HG02642 (cell line): ENCODE data around the gene HES5.

Source experiments
- ATAC-seq: cut with Tn5 transposase; IDR thresholded peaks from one replicate; pipeline ENCODE4 v1.9.1; 2021; ENCODE audit warnings: mild to moderate bottlenecking; ENCODE audit not compliant: unreplicated experiment, poor library complexity

Gene HES5

DNA sequence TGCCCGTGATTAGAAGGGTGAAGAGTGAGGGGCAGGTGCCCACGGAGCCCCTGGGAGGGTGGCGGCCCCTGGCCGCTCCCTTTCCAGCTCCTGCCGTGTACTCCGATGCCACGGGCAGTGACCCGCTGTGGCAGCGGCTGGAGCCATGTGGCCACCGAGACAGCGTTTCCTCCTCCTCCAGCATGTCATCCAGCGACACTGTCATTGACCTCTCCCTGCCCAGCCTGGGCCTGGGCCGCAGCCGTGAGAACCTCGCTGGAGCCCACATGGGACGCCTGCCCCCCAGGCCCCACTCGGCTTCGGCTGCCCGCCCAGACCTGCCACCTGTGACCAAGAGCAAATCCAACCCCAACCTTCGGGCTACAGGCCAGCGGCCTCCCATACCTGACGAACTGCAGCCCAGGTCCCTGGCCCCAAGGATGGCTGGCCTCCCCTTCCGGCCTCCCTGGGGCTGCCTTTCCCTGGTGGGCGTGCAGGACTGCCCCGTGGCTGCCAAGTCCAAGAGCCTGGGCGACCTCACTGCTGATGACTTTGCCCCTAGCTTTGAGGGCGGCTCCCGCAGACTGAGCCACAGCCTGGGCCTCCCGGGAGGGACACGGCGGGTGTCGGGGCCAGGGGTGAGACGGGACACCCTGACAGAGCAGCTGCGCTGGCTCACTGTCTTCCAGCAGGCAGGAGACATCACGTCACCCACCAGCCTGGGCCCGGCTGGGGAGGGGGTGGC, 25.7 kb downstream of the HES5 start:
- ATAC-seq = no peak

DNA sequence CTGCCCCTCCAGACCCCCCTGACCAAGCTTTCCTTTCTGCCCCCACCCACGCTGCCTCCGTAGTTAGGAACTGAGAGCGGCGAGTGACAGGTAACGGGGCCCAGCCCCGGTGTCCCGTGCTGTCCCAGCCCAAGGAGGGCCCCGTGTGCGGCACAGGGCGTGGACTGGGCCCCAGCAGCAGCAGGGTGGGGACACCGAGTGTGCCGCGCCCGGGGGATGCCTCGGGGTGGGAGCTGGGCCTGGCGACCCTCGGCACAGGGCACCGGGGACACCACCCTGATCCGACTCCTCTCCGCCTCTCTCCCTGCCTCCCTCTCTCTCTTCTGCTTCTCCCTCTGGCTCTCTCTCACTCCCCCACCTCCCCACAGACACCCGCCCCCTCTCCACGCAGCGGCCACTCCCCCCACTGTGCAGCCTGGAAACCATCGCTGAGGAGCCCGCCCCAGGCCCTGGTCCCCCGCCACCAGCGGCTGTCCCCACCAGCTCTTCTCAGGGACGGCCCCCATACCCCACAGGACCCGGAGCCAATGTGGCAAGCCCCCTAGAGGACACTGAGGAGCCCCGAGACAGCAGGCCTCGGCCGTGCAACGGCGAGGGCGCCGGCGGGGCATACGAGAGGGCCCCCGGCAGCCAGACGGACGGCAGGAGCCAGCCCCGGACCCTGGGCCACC, 26.4 kb downstream of the HES5 start:
- no peak for ATAC-seq

DNA sequence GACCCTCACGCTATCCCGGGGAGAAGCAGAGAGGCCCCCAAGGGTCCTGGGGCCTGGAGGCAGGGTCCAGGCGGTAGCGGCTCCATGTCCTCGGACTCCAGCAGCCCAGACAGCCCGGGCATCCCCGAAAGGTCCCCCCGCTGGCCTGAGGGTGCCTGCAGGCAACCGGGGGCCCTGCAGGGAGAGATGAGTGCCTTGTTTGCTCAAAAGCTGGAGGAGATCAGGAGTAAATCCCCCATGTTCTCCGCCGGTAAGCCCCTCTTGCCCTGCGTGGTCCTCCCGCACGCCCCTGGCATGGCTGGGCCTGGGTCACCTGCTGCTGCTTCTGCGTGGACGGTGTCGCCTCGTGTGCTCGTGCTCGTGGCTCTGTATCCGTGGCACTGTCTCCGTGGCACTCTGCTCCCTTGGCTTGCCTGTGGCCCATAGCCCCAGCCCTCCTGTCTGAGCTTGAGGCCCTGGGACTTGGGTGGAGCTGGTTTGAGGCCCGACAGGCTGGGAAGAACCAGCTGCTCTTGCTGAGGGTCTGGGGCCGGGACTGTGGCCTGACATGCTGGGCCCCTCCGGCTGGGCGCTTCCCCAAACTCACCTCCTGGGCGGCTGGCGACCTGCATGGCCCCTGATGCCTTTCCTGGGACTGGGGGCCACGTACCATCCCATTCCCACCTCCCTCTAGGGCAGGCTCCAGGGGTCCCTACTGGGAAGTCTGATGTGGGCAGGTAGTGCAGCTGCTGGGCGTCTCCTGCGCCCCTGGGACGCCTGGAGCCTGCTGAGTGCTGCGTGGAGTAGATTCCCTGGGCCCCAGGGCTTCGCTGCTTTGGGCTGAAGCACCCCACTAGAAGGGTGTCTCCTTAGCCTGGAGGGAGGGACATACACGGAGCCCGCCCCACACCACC, 27.2 kb downstream of the HES5 start:
- no peak for ATAC-seq

DNA sequence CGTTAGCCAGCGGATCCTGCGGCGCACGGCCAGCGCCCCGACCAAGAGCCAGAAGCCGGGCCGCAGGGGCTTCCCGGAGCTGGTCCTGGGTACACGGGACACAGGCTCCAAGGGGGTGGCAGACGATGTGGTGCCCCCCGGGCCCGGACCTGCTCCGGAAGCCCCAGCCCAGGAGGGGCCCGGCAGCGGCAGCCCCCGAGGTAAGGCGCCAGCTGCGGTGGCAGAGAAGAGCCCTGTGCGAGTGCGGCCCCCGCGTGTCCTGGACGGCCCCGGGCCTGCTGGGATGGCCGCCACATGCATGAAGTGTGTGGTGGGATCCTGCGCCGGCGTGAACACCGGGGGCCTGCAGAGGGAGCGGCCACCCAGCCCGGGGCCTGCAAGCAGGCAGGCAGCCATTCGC, 27.9 kb downstream of the HES5 start:
- ATAC-seq = no peak

- ATAC-seq = no peak
These were observed 28.3 kb downstream of the HES5 start for GRCh38 chr1:2501820-2502119.

- ATAC-seq = no peak
These were observed 28.8 kb downstream of the HES5 start for GRCh38 chr1:2501041-2501819.

GRCh38 chr1:2499986-2500596, 30.0 kb downstream of the HES5 start:
- ATAC-seq = no peak

DNA sequence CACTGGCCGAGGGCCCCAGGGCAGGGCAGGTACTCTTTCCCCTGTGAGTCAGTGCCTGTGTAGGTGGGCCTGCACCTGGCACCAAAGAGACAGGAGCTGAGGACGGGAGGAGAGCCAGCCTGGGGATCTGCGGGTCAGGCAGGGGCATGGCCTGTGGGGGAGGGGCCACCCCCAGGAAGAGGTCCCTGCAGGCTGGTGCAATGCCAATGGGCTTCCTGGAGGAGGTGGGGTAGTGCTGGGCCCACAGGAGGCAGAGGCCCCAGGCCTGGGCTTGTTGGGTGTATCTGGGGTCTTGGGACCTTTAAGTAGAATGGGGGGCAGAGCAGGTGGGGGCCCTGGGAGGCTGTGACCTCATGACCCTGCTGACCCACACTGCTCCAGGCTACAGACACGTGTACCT, 30.8 kb downstream of the HES5 start:
- no peak for ATAC-seq

DNA sequence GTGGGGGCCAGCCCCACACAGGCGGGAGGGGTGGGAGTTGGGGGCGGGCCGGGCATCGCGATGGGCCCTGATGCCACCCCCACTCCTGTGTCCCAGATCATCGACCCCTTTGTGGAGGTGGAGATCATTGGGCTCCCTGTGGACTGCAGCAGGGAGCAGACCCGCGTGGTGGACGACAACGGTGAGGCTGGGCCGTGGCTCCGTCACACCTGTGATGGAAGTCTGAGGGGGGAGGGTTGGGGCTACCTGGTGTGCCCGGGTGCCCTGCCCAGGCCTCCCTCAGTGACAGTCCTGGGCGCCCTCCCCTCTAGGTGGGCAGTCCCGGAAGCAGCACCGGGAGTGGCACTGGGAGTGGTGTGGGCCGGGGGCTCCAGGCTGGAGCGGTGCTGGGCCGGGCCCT, 31.4 kb downstream of the HES5 start:
- no peak for ATAC-seq

DNA sequence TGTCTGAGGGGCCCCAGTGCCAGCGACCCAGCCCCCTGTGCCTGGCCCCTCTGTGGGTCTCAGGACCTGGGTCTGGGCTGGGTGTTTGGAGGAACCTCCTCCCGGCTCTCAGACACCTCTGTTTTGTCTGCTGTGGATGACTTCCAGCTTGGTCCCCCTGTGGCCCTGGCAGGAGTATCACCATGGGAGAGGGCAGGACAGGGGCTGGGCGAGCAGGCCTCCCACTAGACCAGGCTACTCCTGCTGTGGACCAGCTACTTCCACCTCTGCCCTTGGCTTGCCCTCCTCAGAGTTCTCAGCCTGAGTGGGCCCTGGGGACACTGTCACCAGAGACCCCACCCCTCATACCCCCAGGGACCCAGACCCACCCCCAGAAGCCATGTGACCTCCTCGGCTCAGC, 32.2 kb downstream of the HES5 start:
- ATAC-seq = no peak

- ATAC-seq = no peak
These were observed 33.3 kb downstream of the HES5 start for GRCh38 chr1:2496746-2497145.

GRCh38 chr1:2496087-2496622, 33.9 kb downstream of the HES5 start:
- ATAC-seq = no peak

DNA sequence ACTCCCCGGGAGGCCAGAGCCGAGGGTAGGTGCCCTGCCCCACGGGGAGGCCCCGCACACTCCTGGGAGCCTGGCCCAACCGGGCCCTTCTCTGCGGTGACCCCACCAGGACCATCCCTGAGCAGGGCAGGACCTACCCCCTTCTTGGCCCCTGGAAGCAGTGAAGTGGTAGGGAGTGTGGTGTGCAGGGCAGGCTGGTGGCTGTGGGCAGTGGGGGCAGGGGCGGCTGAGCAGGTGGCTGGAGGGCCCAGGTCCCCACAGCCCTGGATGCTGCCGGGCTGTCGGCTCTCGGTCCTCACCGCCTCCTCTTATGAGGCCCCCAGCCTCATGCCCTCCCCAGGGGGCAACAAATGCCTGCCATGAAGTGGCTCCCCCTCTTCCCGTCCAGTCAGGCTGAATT, 34.5 kb downstream of the HES5 start:
- no peak for ATAC-seq

DNA sequence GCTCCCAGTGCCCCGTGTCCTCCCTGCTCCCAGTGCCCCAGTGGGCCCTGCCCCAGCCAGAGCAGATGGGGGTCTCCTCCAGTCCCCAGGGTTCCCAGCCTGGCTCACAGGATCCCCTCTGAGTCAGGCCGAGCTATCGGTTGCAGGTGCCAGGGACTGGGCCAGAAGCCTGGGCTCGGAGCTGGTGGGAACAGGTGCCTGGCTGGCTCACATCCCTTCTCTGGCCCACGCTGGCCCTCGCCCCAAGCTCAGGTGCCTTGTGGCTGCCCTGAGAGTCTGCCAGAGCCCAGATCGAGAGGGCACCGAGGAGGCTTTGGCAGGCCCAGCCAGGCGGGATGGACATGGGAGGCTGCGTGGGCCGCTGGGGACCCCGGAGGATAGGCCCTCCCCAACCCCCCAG, 35.0 kb downstream of the HES5 start:
- ATAC-seq = no peak

- no peak for ATAC-seq
These were observed 35.8 kb downstream of the HES5 start for GRCh38 chr1:2494323-2494693.

DNA sequence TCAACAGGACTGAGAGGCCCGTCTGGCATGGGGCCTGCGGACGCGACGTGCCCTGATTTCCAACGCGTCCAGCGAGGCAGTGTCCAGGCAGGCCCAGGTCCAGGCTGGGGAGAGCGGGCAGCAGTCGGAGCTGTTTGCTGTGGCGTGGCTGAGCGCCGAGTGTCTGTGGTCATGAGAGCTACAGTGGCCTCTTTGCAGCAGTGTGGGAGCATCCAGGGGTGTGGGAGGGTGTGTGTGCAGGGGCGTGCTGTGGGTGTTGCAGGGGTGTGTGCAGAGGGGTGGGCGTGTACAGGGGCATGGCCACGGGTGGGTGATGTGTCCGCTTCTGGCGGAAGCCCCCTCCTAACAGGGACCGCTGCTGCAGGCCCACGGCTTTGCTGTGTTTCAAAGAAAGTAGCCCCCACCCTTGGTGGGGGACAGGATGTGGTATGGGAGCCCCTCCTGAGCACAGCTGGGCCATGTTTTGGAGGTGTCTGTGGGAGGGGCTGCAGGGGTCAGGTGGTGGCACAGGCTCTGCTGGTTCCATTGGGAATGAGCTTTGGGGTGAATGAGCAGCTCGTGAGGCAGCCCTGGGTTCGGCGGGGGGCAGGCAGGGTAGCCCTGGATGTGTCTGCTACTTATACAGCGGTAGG, 36.3 kb downstream of the HES5 start:
- no peak for ATAC-seq

DNA sequence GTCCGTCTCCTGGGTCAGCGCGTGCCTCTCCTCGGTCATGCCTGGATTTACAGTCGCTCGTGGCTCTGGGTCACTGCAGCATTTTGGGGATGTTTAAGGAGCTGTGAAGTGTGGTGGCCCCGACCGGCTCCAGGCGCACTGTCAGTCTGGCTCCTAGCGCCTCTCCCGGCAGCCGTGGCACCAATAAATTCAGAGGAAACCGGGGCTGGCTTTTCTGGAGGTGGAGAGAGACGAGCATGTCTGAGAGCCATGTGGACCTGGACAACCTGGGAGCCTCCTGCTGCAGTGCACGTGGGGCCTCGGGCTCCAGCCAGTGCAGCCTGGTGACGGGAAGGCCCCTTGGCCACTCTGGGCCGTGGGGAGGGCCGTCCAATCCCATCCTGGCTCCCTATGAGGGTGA, 36.8 kb downstream of the HES5 start:
- ATAC-seq = no peak

DNA sequence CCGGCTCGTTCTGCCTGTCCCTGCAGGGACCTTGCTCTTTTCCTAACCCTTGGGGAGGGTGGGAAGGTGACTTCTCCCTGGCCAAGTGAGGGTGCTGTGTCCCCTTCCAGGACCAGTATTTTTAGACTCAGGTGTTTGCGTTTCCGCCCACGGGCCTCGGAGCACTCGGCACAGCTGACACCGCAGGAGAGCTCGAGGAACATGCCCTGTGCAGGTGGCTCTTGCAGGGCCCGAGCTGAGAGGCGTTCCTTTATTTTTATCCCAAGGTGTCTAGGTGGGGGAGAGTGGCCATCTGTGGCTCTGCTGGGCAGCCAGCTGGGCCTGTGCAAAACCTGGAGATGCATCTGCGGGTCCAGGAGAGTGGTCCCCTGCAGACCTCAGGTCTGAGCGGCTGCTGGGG, 38.0 kb downstream of the HES5 start:
- ATAC-seq = no peak

DNA sequence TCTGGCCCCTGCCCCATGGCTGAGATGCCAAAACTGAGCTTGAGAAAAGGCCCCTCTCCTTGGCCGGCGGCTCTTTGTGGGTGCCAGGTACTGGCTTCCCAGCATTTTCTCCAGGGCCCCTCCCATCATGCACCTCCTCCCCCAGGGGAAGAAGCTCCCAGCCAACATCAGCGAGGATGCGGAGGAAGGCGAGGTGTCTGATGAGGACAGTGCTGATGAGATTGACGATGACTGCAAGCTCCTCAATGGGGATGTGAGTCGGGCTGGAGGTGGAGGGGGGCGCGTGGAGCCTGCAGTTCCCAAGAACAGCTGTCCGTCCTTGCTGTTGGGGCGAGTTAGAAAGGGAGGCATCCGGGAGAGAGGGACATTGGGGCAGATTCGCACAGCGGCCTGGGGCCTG, 40.4 kb downstream of the HES5 start:
- ATAC-seq = no peak

DNA sequence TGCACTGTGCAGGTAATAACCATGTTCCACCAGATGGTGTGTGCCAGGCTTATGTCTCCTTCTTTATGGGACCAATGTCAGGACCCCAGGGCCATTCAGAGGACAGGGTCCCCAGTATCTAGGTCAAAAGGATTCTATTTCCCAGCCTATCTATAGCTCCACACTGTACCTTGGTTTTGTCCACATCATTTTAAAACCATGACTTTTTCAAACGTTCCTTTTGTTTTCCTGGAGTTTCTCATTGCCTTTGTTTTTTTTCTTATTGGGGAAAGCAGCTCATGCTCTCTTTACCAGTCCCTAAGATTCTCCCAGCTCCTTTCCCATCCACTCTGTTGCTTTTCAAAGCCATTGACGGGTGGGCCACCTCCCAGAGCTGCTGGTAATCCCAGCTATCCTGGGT, 41.4 kb downstream of the HES5 start:
- no peak for ATAC-seq
